Stimulated activated CD4-positive, alpha-beta T cell treated with anti-CD3 and anti-CD28 coated beads, Interleukin-12 subunit alpha, Interleukin-12 subunit beta, amount 100 ng/mL, for 4 hours (primary cell): ENCODE measurements around the gene KLHL34.

Experiments
- DNase-seq: peaks from one replicate; pipeline ENCODE4 v3.0.0-alpha.2; 2020

The KLHL34 gene

DNA sequence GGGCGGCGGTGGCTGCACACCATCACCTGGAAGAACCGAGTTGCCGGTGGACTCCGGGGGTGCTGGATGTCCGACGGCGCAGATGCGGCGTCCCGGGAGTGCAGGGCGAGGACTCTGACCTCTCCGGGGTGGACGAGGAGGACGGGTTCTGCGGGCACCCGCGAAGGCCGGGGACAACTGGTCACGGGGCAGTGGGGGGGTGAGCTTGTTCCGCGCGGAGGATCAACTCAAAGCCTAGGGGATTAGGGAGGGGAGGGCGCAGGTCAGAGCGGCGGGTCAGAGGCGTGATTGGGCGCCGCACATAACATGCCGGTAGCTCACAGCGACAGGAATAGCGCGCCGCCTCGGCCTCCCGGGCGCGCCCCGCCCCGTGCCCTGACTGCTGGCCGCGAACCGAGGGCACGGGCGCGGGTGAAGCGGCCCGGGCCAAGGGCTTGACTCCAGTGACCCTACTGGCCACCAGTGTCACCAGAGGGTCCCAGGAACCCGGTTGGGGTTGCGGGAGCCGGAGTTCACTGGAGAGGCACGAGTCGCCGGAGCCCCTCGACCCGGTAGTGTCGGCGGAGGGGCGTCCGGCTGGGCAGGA lies at the start of gene KLHL34:
TSS of gene KLHL34 (minus strand) at position 179 of the 586 bp plus-strand sequence. CDS start 542 bp downstream, outside the sequence.
- no peak for DNase-seq

GRCh38 chrX:21705225-21705624 lies 47.1 kb upstream of the KLHL34 start:
- DNase-seq, result no peak

DNA sequence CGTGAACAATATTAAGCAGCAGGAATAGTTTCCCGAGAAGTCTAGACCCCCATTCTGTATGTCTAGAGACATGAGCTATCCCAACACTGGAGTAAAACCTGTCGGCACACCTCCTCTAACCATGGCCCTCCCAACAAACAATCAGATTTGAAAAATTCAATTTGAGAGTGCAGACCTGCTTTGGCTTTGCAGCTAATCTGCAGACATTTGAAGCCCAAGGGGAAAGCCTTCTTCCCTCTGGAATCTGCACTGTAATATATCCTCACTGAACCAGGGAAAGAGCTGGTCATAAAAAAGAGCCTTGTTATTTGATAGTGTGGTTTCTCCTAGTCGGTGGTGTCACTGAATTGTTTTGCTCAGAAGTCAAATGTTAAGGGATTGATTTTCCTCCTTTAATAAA lies 44.6 kb upstream of the KLHL34 start:
- no peak for DNase-seq

GRCh38 chrX:21700967-21701366 lies 42.8 kb upstream of the KLHL34 start:
- DNase-seq, result no peak

DNA sequence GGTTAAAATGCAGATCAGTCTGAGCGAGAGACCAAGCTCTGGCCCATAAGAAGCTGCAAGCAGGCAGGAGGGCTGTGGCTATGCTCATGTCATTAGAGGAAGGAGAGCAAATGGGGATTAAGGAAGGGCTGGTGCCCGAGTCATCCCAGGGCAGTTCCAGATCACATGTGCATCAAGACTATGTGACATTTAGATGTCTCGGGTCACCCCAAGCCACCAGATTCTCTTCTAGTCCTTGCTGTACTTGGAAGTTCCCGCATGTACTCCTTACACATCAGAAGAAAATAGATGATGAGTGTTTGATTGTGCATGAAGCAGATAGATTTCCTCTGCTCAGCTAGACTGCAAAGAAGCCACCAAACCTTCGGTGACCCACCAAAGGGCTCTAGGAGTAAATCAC lies 42.1 kb upstream of the KLHL34 start:
- no peak for DNase-seq

- no peak for DNase-seq
These were observed 41.0 kb upstream of the KLHL34 start for GRCh38 chrX:21699136-21699535.

DNA sequence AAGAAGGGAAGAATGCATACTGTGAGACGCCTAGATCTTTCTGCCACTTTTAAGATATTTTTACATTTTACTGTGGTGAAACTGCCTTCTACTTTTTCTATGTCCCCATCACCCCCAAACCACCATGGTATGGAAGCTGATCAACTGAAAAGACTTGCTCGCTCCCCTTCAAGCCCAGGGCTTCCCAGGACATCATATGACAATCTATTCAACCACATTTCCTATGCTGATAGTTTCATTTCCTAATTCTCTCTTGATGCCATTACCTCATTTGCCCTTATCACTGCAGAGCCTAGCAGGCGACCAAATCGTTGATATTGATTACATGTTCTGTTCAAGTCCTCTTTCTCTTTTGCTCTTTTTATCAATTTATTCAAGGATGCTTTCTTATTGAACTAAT lies 40.1 kb upstream of the KLHL34 start:
- no peak for DNase-seq

DNA sequence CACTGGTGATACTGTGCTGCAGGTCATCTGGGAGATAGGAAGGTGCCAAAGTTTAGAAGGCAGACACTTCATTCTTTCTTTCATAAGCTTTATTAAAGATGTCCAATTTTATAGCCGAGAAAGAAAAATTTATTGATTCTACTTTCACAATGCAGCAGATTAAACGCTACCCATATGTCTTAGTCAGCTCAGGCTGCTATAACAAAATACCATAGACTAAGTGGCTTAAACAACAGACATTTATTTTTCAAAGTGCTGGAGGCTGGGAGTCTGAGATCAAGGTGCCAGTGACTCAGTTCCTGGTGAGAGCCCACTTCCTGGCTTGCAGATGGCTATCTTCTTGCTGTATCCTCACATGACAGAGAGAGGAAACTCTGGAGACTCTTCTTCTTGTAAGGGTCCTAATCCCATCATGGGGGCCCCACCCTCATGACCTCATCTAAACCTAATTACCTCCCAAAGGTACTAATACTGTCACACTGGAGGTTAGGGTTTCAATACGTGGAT lies 33.4 kb upstream of the KLHL34 start:
- no peak for DNase-seq

DNA sequence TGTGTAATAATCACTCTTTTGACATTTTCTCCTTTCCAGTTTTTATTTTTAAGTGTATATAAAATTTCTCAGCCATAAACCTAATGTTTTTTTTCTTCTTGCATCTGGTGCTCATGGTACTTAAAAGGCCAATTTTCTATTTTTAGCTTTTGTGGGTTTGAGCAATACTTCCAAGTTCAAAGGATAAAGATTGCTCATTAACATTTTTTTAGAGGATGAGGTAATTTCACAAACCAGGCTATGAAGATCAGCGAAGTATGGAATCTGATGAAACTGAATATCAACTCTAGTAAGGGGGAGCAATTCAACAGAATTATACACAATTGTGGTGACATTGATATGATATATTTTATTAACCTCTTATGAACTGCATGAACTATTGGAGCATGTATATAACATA lies 25.8 kb upstream of the KLHL34 start:
- no peak for DNase-seq

- no peak for DNase-seq
These were observed 20.0 kb upstream of the KLHL34 start for GRCh38 chrX:21678048-21678612.

DNA sequence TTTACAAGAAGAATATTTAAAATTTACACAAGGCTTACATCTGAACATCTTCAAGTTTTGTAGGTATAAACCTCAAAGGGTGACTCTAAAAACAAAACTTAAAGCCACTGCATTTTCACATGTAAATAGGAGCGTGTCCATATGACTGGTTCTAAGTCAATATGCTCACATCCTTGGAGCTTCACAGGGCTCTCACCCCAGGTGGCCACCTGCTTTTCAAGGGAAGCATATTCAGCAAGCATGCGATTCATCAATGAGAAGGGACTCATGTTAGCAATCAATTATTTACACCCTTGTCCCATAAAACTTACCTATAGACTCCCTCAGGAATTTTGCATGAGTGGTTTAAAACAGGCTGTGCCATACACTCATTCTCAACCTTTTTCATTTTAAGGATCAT lies 17.8 kb upstream of the KLHL34 start:
- no peak for DNase-seq

DNA sequence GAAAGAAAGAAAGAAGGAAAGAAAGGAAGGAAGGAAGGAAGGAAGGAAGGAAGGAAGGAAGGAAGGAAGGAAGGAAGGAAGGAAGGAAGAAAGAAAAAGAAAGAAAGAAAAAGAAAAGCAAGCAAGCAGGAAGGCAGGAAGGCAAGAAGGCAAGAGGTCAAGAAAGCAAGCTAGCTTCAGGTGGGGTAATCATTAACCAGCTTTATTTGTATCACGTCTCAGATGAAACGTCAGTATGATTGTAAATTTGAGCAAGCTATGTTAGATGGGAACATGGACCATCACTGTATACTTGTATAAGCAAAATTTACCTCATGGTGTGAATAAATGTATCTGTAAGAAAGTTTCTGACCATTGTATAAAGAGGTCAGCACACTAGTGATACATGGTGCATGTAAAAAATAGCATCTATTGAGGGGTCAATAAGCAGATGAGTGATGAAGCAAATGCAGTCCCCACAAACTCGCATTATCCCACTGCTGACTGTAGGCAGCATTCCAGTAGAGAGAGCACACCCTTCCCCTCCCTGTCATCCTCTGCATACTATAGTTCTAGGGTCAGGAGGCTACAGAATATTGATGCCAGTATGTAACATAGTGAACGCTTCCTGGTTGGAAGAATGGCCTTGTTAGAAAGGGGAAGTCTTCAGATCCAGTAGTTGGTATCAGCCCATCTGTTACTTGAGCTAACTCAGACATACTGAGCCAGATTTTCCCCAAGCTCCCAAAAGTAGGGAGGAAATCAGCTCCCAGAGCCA lies 16.5 kb upstream of the KLHL34 start:
- DNase-seq, result no peak

DNA sequence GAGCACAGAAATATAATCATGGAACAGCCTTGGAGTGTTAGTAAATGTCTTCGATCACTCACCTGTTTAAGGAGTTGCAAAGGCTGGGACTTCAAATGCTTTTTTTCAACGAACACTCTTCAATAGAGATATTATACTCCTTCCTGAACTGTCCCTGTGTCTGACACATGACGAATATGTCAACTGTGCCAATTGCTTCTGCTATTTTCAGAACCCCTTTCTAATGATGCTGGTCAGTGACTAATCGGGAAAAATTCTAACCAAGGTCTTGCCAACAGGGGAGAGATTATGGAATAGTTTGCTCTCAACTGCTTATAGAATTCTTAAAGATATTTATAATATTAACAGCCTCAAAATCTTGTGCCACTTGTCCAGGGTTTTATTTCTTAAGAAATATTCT lies 8.5 kb upstream of the KLHL34 start:
- no peak for DNase-seq

- no peak for DNase-seq
These were observed 8.1 kb upstream of the KLHL34 start for GRCh38 chrX:21666252-21666651.

- no peak for DNase-seq
These were observed 4.6 kb upstream of the KLHL34 start for GRCh38 chrX:21662761-21663160.

DNA sequence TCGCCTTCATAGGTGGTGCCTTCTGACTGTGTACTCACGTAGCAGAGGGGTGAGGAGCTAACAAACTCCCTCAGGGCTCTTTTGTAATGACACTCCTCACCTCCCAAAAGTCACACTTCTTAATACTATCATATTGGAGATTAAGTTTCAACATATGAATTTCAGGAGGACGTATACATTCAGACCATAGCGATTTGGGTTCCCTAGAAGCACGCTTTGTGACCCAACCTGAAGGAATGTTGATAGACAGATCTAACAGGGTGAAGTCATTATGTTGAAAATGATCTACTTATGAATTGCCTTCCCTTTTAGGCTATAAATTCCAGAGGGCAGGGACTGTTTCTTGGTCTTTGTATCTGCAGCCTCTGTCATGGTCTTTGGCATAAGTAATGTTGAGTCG lies 3.2 kb upstream of the KLHL34 start:
- no peak for DNase-seq

GRCh38 chrX:21660156-21660555 lies 2.0 kb upstream of the KLHL34 start:
- no peak for DNase-seq

DNA sequence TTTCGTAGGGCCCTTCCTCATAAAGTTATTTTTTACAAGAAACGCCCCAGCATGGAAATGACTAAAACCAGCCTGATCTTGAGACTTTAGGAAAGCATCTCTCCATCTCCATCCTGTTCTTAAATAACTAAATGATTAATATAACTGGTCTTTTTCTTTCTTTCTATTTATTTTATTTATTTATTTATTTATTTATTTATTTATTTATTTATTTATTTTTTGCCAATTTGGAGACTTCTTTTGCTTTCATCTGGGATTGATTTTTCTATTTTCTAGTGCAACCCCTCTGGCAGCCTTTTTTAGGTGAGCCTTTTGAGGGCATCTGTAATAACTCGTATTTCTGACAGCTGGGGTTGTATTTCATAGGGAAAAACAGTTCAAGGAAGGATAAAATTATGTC lies 1.2 kb upstream of the KLHL34 start:
- no peak for DNase-seq

DNA sequence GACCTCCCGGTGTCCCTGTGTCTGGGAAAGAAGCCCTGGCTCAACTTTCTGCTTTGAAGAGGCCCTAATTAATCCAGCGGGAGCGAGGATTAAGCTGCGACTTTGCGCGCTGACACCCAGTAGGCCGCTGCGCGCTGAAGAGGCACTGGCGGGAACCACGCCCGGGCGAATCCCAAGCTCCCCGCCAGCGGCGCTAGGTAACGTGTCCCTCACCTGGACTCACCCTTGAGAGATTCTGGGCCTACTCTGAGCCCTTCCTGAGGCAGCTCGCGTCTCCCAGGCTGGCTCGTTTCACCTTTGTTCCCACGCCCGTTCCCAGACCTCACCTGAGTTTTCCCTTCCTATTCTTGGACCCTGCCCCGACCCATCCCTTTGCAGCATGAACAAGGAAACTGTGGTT lies 616 bp upstream of the KLHL34 start:
- no peak for DNase-seq

- no peak for DNase-seq
These were observed 595 bp downstream of the KLHL34 start for GRCh38 chrX:21657318-21658151.

DNA sequence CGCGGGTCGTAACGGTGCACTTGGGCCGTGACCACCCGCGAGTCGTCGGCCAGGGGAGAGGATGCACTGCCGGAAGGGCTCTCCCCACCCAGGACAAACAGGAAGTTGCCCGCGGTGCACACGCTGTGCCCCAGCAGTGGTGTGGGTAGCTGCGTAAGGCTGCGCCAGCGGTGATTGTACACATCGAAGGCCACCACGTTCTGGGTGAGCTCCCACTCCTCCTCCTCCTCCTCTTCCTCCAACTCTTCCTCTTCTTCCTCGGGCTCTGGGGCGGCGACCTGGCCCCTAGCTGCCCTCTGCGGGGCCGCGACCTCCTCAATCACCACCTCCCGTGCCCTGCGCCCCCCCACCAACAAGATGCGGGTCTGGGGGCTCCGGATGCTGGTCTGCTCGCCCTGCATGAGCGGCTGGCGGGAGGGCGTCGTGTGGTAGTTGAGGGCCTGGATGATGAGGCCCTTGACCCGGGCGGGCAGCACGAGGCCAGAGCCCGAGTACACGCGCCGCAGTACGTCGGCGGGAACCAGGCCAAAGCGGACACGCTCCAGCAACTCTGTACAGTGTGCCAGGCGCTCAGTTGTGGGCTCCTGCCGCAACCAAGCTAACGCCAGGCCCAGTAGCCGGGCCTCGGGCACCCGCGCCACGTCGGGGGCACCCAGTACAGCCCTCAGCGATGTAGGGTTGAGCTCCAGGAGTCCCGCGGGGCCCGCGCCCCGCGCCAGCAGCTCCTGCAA lies 1.4 kb downstream of the KLHL34 start:
- DNase-seq, result no peak

- no peak for DNase-seq
These were observed 2.1 kb downstream of the KLHL34 start for GRCh38 chrX:21655901-21656586.
